GM23338 (cell line): ENCODE data around the gene MGRN1. TPM values are rescaled to one million over a fixed set of nuclear protein-coding genes. Genes with fewer than 3 reads are reported as not detected.

ENCODE experiments used
- ATAC-seq: fragments of 200-7000 bp; cut with Tn5 transposase; 3 replicates; pipeline ENCODE4 v1.9.1; 2020
- DNase-seq: peaks from one replicate; pipeline ENCODE4 v3.0.0-alpha.2; 2015; ENCODE audit warnings: low spot score
- H2AFZ ChIP-seq: fragments of 200-600 bp; sonication (generic); 2 replicates; pipeline ENCODE4 v1.8.0; 2016; ENCODE audit warnings: antibody characterized with exemption, mild to moderate bottlenecking, moderate library complexity
- H3F3A ChIP-seq: fragments of 200-600 bp; sonication (generic); replicated peaks from 2 replicates; pipeline ENCODE4 v1.8.0; 2017; ENCODE audit warnings: antibody characterized with exemption, mixed run types, low read depth
- H3K27ac ChIP-seq: fragments of 200-600 bp; sonication (generic); 2 replicates; pipeline ENCODE4 v1.6.1; 2016; ENCODE audit warnings: low read depth
- H3K27me3 ChIP-seq: fragments of 200-600 bp; sonication (generic); 2 replicates; pipeline ENCODE4 v1.8.0; 2016; ENCODE audit warnings: mild to moderate bottlenecking, mixed run types, moderate library complexity; ENCODE audit not compliant: insufficient read depth
- H3K36me3 ChIP-seq: fragments of 200-600 bp; sonication (generic); 2 replicates; pipeline ENCODE4 v1.8.0; 2016; ENCODE audit warnings: mild to moderate bottlenecking; ENCODE audit not compliant: insufficient read depth
- H3K4me1 ChIP-seq: fragments of 200-600 bp; sonication (generic); 2 replicates; pipeline ENCODE4 v1.8.0; 2016; ENCODE audit warnings: mild to moderate bottlenecking, moderate library complexity; ENCODE audit not compliant: insufficient read depth
- H3K4me2 ChIP-seq: fragments of 200-600 bp; sonication (generic); 2 replicates; pipeline ENCODE4 v1.7.1; 2017; ENCODE audit warnings: mixed run types
- H3K4me3 ChIP-seq: fragments of 200-600 bp; sonication (generic); 2 replicates; pipeline ENCODE4 v1.6.1; 2016; ENCODE audit warnings: mixed run types
- H3K79me2 ChIP-seq: fragments of 200-600 bp; sonication (generic); replicated peaks from 2 replicates; pipeline ENCODE4 v1.8.0; 2017; ENCODE audit warnings: mild to moderate bottlenecking; ENCODE audit not compliant: insufficient read depth
- H3K9me2 ChIP-seq: fragments of 200-600 bp; sonication (generic); 2 replicates; pipeline ENCODE4 v1.8.0; 2017; ENCODE audit not compliant: insufficient read depth
- H4K20me1 ChIP-seq: fragments of 200-600 bp; sonication (generic); replicated peaks from 2 replicates; pipeline ENCODE4 v1.8.0; 2017; ENCODE audit warnings: mild to moderate bottlenecking; ENCODE audit not compliant: insufficient read depth
- H3K27ac Mint-ChIP-seq: 2 replicates; pipeline ENCODE4 v1.8.0; 2020; ENCODE audit warnings: inconsistent platforms, mild to moderate bottlenecking, moderate library complexity, mixed read lengths
- H3K27me3 Mint-ChIP-seq: 3 replicates; pipeline ENCODE4 v1.8.0; 2022; ENCODE audit warnings: low read depth, mild to moderate bottlenecking, moderate library complexity, mixed read lengths, inconsistent platforms; ENCODE audit not compliant: insufficient read depth, poor library complexity
- H3K36me3 Mint-ChIP-seq: 3 replicates; pipeline ENCODE4 v1.8.0; 2021; ENCODE audit warnings: low read depth, mild to moderate bottlenecking, inconsistent platforms, moderate library complexity, mixed read lengths
- H3K4me1 Mint-ChIP-seq: 3 replicates; pipeline ENCODE4 v1.8.0; 2020; ENCODE audit warnings: mild to moderate bottlenecking, inconsistent platforms, mixed read lengths
- H3K4me3 Mint-ChIP-seq: 3 replicates; pipeline ENCODE4 v1.8.0; 2021; ENCODE audit warnings: moderate library complexity, mild to moderate bottlenecking, inconsistent platforms, mixed read lengths
- H3K9me3 Mint-ChIP-seq: 3 replicates; pipeline ENCODE4 v1.8.0; 2020; ENCODE audit warnings: moderate library complexity, mild to moderate bottlenecking, inconsistent platforms, mixed read lengths
- EZH2 ChIP-seq: fragments of 200-600 bp; sonication (generic); IDR thresholded peaks from one replicate; pipeline ENCODE4 v1.8.0; 2017; ENCODE audit warnings: antibody characterized with exemption, mild to moderate bottlenecking, low read depth; ENCODE audit not compliant: unreplicated experiment
- JUNB ChIP-seq: IDR thresholded peaks from one replicate; pipeline ENCODE4 v1.6.1; 2016; ENCODE audit warnings: antibody characterized with exemption; ENCODE audit not compliant: unreplicated experiment
- POLR2AphosphoS5 ChIP-seq: IDR thresholded peaks from 2 replicates; pipeline ENCODE4 v1.6.1; 2016; ENCODE audit warnings: antibody characterized with exemption, low read depth
- STAT1 ChIP-seq: IDR thresholded peaks from one replicate; pipeline ENCODE4 v1.6.1; 2016; ENCODE audit warnings: antibody characterized with exemption; ENCODE audit not compliant: unreplicated experiment
- ZNF114 ChIP-seq: fragments of 250-450 bp; sonication (Bioruptor Pico); IDR thresholded peaks from 2 replicates; pipeline ENCODE4 v1.5.0; 2020; ENCODE audit warnings: mild to moderate bottlenecking, moderate library complexity
- polyA plus RNA-seq: library from polyadenylated mRNA; unstranded; fragments of >200 nt; fragmentation: Nextera tagmentation; extraction: Ambion mirVana; gene quantifications from 2 replicates; pipeline ENCODE4 v1.2.1, GENCODE V29; 2016
- total RNA-seq: library from RNA; depleted of rRNA; stranded (reverse); fragments of >200 nt; shearing (Covaris generic); gene quantifications from 2 replicates; pipeline ENCODE4 v1.2.3, GENCODE V29; 2014
- TF ChIP-seq, protein P1 (sequence below): fragments of 250-450 bp; sonication (Bioruptor Pico); IDR thresholded peaks from 2 replicates; pipeline ENCODE4 v1.5.0; 2020; ENCODE audit warnings: mild to moderate bottlenecking, moderate library complexity
- TF ChIP-seq, protein P2 (sequence below): IDR thresholded peaks from 2 replicates; pipeline ENCODE4 v1.6.1; 2016; ENCODE audit warnings: antibody characterized with exemption

The MGRN1 gene
- total and polyA plus RNA-seq, 2 experiments from 2014 or later: 13.1 to 71.8 TPM

DNA sequence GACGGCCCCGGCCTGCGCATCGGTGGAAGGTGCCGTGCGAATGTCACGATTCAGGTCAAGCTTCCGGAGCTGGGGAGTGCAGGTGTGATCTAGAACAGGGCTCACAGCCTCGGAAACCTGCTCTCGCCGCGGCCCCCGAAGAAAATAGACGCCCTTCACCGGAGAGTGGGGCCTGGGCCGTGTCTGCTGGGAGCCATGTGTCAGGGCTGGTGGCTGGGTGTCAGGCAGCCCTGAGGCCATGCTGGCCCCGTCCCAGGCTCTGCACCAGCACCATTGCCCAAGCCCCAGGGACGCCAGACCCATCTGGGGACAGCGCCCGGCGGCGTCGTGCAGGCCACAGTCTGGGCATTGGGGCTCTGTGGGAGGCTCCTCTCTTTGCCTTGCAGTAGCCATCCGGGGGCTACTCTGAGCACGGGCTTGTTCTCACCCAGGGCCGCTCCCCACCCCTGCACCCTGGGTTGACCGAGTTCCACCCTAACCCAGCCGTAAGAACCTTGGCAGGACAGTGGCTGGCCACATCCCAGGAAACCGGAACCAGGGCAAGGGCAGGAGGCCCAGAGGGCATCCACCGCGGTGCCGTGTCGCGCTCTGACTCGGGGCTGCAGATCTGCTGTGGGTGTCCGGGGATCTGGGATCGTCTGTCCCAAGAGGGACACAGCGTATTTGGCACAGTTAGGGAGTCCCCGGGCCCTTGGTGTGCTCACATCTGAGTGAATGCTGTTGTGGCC is 63.5 kb downstream of the MGRN1 start (continued):
- TF ChIP-seq, protein P1, sequence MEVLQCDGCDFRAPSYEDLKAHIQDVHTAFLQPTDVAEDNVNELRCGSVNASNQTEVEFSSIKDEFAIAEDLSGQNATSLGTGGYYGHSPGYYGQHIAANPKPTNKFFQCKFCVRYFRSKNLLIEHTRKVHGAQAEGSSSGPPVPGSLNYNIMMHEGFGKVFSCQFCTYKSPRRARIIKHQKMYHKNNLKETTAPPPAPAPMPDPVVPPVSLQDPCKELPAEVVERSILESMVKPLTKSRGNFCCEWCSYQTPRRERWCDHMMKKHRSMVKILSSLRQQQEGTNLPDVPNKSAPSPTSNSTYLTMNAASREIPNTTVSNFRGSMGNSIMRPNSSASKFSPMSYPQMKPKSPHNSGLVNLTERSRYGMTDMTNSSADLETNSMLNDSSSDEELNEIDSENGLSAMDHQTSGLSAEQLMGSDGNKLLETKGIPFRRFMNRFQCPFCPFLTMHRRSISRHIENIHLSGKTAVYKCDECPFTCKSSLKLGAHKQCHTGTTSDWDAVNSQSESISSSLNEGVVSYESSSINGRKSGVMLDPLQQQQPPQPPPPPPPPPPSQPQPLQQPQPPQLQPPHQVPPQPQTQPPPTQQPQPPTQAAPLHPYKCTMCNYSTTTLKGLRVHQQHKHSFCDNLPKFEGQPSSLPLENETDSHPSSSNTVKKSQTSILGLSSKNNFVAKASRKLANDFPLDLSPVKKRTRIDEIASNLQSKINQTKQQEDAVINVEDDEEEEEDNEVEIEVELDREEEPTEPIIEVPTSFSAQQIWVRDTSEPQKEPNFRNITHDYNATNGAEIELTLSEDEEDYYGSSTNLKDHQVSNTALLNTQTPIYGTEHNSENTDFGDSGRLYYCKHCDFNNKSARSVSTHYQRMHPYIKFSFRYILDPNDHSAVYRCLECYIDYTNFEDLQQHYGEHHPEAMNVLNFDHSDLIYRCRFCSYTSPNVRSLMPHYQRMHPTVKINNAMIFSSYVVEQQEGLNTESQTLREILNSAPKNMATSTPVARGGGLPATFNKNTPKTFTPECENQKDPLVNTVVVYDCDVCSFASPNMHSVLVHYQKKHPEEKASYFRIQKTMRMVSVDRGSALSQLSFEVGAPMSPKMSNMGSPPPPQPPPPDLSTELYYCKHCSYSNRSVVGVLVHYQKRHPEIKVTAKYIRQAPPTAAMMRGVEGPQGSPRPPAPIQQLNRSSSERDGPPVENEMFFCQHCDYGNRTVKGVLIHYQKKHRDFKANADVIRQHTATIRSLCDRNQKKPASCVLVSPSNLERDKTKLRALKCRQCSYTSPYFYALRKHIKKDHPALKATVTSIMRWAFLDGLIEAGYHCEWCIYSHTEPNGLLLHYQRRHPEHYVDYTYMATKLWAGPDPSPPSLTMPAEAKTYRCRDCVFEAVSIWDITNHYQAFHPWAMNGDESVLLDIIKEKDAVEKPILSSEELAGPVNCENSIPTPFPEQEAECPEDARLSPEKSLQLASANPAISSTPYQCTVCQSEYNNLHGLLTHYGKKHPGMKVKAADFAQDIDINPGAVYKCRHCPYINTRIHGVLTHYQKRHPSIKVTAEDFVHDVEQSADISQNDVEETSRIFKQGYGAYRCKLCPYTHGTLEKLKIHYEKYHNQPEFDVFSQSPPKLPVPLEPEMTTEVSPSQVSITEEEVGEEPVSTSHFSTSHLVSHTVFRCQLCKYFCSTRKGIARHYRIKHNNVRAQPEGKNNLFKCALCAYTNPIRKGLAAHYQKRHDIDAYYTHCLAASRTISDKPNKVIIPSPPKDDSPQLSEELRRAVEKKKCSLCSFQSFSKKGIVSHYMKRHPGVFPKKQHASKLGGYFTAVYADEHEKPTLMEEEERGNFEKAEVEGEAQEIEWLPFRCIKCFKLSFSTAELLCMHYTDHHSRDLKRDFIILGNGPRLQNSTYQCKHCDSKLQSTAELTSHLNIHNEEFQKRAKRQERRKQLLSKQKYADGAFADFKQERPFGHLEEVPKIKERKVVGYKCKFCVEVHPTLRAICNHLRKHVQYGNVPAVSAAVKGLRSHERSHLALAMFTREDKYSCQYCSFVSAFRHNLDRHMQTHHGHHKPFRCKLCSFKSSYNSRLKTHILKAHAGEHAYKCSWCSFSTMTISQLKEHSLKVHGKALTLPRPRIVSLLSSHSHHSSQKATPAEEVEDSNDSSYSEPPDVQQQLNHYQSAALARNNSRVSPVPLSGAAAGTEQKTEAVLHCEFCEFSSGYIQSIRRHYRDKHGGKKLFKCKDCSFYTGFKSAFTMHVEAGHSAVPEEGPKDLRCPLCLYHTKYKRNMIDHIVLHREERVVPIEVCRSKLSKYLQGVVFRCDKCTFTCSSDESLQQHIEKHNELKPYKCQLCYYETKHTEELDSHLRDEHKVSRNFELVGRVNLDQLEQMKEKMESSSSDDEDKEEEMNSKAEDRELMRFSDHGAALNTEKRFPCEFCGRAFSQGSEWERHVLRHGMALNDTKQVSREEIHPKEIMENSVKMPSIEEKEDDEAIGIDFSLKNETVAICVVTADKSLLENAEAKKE (CRISPR knock-in tag): no peak
- TF ChIP-seq, protein P2, sequence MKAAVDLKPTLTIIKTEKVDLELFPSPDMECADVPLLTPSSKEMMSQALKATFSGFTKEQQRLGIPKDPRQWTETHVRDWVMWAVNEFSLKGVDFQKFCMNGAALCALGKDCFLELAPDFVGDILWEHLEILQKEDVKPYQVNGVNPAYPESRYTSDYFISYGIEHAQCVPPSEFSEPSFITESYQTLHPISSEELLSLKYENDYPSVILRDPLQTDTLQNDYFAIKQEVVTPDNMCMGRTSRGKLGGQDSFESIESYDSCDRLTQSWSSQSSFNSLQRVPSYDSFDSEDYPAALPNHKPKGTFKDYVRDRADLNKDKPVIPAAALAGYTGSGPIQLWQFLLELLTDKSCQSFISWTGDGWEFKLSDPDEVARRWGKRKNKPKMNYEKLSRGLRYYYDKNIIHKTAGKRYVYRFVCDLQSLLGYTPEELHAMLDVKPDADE: no peak
- TF ChIP-seq JUNB (no peak), STAT1 (no peak)

DNA sequence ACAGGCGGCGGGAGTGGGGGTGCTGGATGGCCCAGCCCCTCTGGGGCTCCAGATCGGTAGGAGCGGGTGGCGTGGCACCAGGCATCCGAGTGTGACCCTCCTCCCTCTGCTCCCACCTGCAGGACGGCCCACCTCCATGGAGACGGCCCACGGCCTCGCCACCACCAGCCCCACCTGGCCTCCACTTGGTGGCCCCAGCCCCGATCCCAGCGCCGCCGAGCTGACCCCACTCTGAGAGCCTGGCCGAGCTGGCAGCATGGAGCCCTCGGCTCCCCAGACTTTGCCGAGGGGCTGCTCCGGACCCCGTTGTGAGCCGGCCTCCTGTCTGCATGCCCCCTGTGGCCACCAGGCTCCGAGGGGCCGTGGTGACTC is 64.0 kb downstream of the MGRN1 start:
- Mint-ChIP-seq H3K9me3 (no peaks in the 10 kb centered on the region; the same call in 2 of the 3 replicates), H3K27ac (no peak overlapping the region), H3K4me3 (no peak overlapping the region), H3K36me3 (peaks cover 8% of the 10 kb centered on the region; the same call in 1 of the 3 replicates), H3K27me3 (peaks cover 13% of the 10 kb centered on the region), H3K4me1 (no peaks in the 10 kb centered on the region)
- Histone ChIP-seq H3K36me3 (no peaks in the 10 kb centered on the region), H2AFZ (no peak overlapping the region), H3K9me2 (no peaks in the 10 kb centered on the region), H4K20me1 (no peaks in the 10 kb centered on the region), H3K4me3 (no peak overlapping the region), H3K4me1 (no peaks in the 10 kb centered on the region; the same call in 1 of the 2 replicates), H3K27ac (no peak overlapping the region), H3K79me2 (no peaks in the 10 kb centered on the region), H3F3A (no peaks in the 10 kb centered on the region; the same call in 1 of the 2 replicates), H3K27me3 (no peaks in the 10 kb centered on the region), H3K4me2 (no peak overlapping the region)
- no peak for TF ChIP-seq JUNB
- TF ChIP-seq, protein P1 (CRISPR knock-in tag): no peak
- no peak for TF ChIP-seq EZH2
- TF ChIP-seq ZNF114: no peak
- no peak for TF ChIP-seq STAT1
- no peak for TF ChIP-seq POLR2AphosphoS5
- DNase-seq: no peak
- ATAC-seq: no peak
